ENCODE measurements around the gene QRICH1.

Gene QRICH1

GRCh38 chr3:48997714-48998637 lies 95.9 kb downstream of the QRICH1 start:
- no peak for DNase-seq (ENCODE audit: low read depth)

- no peak for DNase-seq (ENCODE audit: low read depth)
Measured at GRCh38 chr3:48997102-48997635, 96.7 kb downstream of the QRICH1 start.

GRCh38 chr3:48996640-48997039 lies 97.2 kb downstream of the QRICH1 start:
- DNase-seq (ENCODE audit: low read depth), result no peak

GRCh38 chr3:48993834-48994233 lies 100.0 kb downstream of the QRICH1 start:
- DNase-seq (ENCODE audit: low read depth), result no peak

GRCh38 chr3:48991851-48992545 lies 101.9 kb downstream of the QRICH1 start:
- DNase-seq (ENCODE audit: low read depth), result no peak

- DNase-seq (ENCODE audit: low read depth), result no peak
Measured at GRCh38 chr3:48990636-48991469, 103.0 kb downstream of the QRICH1 start.

GRCh38 chr3:48989796-48990635 lies 103.9 kb downstream of the QRICH1 start, which contains the start of gene P4HTM:
Gene P4HTM, plus strand, starts transcription at chr3:48990241. Its CDS starts 16 bp downstream, at chr3:48990257.
- DNase-seq (ENCODE audit: low read depth), result peak; percentile 61

GRCh38 chr3:48989126-48989795 lies 104.6 kb downstream of the QRICH1 start:
- no peak for DNase-seq (ENCODE audit: low read depth)

- DNase-seq (ENCODE audit: low read depth), result no peak
Measured at GRCh38 chr3:48985831-48986376, 108.0 kb downstream of the QRICH1 start.

- DNase-seq (ENCODE audit: low read depth), result no peak
Measured at GRCh38 chr3:48984663-48985062, 109.2 kb downstream of the QRICH1 start.

- no peak for DNase-seq (ENCODE audit: low read depth)
Measured at GRCh38 chr3:48983096-48983495, 110.8 kb downstream of the QRICH1 start.

- DNase-seq (ENCODE audit: low read depth), result no peak
Measured at GRCh38 chr3:48982686-48983085, 111.2 kb downstream of the QRICH1 start.

GRCh38 chr3:48982016-48982415 lies 111.9 kb downstream of the QRICH1 start:
- DNase-seq (ENCODE audit: low read depth), result no peak

GRCh38 chr3:48980295-48980694 lies 113.6 kb downstream of the QRICH1 start:
- DNase-seq (ENCODE audit: low read depth), result no peak
